Stimulated activated naive CD4-positive, alpha-beta T cell treated with Interleukin-2 at 50 U/mL for 16 hours (primary cell): ENCODE measurements around the gene DDX17.
"Not testable (repeated sequence)": the region's sequence is repeated elsewhere in the genome, so short reads cannot be mapped to it uniquely, and the experiment has no call there.

Source experiments
- DNase-seq: peaks from one replicate; lab custom pipeline; 2025; lab: John Stamatoyannopoulos, UW

Gene DDX17

DNA sequence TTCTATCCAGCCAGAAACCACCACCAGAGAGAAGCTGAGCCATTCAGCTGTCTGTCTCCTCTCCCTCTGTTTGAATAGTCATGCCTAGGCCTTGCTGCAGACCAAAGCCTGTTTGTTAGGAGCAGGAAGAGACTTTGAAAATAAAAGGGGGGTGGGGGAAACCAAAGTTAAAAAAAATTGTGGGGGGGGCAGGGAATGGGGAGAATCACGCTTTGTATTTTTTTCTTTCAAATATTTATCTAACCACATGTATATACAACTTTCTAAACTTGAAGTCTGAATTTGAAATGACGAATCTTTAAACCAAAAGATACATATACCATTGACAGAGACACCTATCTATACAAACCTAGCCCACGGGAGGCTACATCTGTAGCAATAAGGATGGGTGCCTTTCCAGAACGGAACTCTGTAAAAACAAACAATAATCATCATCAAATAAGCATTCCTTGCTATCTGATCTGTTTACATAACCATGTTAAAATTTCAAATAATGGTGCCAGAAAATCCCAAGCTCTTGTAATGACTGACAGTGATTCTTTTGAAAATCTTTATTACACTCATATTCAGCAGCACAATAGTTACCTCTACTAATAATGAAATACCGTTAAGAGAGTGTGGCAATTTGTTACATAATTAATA is 14.3 kb downstream of the DDX17 start:
- DNase-seq, result no peak

- DNase-seq, result no peak
Observed at GRCh38 chr22:38490915-38491314, 15.2 kb downstream of the DDX17 start.

DNA sequence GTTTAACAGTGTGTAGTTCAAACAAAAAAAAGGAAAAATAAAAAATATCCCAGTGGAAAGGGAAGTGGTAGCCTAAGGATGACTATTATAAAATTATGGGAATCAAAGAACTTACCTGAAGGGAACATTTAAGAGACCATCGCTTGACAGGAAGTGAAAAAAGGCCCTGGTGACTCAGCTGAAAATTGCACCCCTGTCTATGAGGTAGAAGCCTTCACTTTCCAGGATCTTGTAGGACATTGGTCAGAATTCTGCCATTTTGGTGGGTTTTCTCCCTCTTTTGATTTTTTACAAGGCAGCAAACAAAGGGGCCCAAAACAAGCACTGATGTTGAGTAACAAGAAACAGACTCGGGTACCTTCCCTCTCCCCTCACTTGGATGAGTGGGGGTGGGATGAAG is 15.6 kb downstream of the DDX17 start:
- no peak for DNase-seq

DNA sequence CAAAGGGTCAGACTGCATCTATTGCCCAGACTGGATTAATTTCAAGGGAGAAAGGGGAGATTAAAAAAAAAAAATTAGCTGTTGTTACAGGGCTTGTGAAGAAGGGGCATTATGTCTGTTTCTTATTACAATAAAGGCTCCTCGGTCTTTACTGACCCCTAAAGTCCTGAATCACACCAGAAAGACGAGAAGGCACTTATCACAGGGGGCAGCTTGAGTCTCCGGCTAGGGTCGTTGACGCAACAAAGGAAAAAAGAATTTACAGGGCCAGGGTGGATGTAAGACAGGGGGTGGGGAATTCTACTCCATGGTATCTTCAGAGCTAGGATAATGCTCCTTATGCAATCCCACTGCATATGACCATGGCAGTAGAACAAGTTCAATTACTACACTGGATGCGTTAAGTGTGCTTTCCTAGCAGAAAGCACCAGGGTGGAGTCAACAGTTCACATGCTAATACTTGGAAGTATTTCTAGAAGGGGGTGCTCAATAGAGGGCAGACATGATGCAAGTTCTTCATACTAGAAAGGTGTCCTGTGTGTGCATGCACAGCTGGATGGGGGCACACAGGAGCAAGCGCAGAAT is 16.5 kb downstream of the DDX17 start:
- no peak for DNase-seq

DNA sequence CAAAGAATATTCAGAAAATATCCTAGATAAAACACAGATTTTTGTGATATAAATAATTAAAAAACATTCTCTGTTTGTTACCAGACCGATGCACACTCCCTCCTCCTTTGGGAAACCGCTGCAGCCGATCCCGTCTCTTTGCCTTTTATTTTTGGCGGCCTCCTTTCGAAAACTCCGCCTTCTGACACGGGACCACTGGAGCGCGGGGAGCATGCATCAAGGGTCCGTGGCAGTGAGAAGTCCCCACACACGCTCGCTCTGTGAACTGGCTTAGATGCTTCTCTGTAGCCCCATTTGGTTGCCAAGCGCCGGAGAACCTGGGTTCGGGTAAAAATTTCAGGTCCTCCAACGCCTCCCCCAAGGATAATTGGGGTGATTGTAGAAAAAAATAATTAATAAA is 17.0 kb downstream of the DDX17 start:
- DNase-seq, result no peak

DNA sequence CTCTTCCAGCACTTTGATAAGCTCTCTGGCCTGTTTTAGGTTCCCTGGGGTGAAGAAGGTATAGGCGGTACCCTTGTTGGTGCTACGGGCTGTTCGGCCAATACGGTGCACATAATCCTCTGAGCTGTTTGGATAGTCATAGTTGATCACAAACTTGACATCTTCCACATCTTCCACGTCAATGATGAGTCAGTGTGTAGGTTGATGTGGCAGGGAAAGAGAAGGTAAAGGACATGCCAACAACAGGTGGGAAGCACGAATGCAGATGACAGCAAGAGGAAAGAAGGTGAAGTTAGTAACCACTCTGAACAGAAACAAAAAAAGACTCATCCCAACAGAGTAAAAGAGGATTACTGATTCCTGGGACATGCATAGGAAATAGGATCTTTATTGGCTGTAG is 18.2 kb downstream of the DDX17 start:
- DNase-seq, result no peak

DNA sequence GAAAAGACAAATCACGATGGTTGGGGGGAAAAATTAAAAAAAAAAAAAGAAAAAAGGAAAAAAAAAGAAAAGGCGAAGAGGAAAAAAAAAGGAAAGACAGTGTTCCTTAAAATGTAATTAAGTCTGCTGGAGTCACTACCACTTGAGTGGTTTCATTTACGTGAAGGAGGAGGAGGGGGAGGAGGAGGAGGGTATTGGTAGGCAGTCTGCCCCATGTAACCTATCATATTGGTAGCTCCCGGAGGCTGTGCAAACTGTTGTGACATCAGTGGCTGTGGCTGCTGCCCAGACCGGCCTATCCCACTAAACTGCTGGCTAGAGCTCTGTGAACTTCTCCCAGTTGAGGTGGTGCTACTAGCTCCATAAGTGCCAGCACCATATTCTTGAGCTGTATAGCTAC is 20.3 kb downstream of the DDX17 start:
- DNase-seq, result no peak

- no peak for DNase-seq
Observed at GRCh38 chr22:38484244-38484643, 21.9 kb downstream of the DDX17 start.

- no peak for DNase-seq
Observed at GRCh38 chr22:38482662-38483308, 23.3 kb downstream of the DDX17 start.

DNA sequence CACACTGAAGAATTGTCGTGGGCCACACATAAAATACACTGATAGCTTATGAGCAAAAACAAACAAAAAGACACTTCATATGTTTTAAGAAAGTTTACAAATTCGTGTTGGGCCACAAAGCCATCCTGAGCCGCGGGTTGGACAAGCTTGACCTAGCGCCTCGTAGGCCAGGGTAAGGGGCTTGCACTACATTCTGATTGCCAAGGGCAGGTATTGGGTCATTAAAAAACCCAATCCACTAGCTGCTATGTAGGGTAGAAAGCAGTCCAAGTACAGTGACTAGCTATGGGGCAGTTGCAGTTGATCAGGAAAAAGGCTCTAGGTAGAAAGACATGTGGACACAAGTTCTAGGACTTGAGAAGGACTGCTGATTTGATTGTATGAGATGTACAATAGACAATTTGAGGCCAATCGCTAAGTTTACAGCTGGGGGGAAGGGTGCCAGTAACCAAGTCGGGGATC is 24.2 kb downstream of the DDX17 start:
- no peak for DNase-seq

DNA sequence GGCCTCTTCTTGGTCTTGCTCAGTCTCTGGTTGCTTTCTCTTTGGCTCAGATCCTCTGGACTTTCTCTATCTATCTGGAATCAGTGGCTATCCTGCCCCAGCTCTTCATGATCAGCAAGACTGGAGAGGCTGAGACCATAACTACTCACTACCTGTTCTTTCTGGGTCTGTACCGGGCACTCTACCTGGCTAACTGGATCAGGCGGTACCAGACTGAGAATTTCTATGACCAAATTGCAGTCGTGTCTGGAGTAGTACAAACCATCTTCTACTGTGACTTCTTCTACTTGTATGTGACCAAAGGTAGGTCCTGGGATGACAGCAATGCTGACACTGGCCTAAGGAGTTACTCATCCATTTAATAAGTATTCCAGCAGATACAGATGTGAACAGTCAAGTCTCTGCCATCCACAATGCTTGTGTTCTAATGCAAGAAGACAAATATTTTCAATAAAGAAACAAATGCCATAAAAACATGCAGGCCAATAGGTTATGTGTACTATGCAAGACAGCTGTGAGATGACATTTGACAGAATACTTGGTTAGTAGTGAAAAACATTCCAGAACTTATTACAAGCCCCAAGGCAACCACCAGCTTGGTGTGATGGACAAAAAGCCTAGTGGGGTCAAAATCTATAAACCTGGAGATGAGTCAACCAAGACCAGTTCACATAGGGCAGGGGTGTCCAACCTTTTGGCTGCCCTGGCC is 24.8 kb downstream of the DDX17 start:
- DNase-seq, result no peak

DNA sequence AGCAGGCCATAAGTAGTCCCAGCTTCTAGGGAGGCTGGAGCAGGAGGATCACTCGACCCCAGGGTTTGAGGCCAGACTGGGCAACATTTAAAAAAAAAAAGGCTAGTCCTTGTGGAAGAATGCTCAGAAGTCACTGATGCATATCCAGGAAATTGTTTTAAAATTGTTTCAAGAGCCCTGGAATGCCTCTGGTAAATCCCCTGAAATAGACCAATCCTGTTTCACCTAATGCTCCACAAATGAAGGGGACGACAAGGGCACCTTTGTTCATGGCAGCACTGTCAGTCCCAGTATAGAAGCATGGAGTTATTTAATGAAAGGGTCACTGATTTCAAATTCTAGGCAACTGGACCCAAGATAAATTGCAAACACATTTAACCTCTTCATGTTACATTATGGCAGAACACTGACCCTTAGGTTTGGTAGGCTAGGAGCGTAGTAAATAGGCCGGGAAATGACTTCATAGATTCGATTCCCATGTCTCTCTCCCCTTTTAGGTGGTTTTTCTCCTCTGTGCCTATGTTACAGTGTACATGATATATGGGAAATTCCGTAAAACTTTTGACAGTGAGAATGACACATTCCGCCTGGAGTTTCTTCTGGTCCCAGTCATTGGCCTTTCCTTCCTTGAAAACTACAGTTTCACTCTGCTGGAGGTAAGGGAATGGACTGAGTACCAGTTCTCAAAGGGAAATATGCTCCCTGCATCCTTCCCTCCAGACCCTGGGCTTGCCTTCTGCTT is 26.8 kb downstream of the DDX17 start:
- DNase-seq, result no peak

- no peak for DNase-seq
Observed at GRCh38 chr22:38477585-38477984, 28.5 kb downstream of the DDX17 start.

DNA sequence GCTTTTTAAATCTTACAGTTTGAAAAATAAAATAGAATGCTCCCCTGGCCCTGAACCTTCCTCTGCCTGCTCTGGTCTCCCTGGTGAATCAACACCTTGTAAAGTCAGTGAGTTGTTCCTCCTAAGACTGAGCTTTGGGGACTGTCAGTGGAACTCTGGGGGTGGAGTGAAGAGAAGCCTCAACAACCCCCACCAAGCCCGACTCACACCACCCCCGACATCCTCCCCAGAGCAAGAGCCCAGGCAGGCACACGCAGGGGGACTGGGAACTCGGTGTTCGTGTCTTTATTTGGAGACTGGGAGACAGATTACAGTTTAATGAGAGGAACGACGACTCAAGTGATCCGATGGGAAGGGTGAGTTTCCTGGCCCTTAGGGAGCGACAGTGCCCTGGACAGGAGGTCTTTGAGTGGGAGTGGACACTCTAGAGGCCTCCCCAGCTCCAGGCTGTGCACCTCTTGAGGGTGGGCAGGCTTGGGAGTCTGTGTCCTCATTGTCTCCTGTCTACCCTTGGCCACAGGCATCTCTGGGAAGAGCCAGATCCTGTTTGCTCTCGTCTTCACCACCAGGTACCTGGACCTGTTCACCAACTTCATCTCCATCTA is 32.0 kb downstream of the DDX17 start:
- no peak for DNase-seq

GRCh38 chr22:38471237-38471636 is 34.9 kb downstream of the DDX17 start:
- no peak for DNase-seq

GRCh38 chr22:38470179-38470578 is 35.9 kb downstream of the DDX17 start:
- DNase-seq, result not testable (repeated sequence)

- no peak for DNase-seq
Observed at GRCh38 chr22:38469306-38469781, 36.8 kb downstream of the DDX17 start.

DNA sequence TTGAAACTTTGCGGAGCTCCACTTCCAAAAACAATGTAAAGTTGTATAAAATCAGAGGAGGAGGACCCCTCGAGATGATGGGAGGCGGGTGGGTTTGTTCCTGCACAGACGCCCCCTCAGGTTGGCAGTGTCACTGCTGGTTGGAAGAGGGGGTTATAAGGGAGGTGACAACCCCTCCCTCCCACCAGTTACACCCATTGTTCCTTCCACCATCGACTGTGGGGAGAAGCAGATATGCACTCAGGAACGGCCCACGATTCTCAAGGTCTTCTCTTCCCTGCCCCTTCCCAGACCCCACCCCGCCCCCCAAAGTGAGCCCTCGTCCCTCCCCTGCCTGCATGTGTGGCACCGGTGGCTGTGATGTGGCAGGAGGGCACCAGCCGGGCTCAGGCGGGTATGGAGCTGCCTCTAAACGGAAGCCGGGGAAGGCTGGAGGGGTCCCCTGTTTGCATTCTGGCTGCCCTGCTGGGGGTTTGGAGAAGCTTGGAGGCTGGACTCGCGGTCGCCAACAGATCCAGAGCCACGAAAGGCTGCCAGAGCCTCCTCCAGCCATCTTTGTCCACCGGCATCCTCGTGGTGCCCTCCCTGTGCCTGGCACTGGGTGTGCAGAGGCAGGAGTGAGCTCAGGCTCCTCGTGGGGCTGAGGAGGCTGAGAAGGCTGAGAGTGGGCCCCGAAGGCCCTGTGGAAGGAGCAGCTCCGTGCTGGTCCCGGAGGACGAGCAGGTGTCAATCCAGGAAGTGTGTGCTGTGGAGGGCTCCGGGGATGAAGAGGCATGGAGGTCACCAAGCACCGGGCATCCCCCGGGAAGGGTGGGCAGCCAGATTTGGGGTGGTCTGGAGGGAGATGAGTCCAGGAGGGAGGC is 37.4 kb downstream of the DDX17 start:
- no peak for DNase-seq

- DNase-seq, result peak; percentile 41
Observed at GRCh38 chr22:38467904-38468442, 38.1 kb downstream of the DDX17 start, which contains the start of gene KDELR3. KDELR3 (plus strand) TSS chr22:38468096; CDS start chr22:38468234, 138 bp downstream.

GRCh38 chr22:38467438-38467903 is 38.6 kb downstream of the DDX17 start:
- no peak for DNase-seq
